ENCODE data around the gene ERC2. TPM values are rescaled to one million over a fixed set of nuclear protein-coding genes. Genes with fewer than 3 reads are reported as not detected.

The ERC2 gene
- total and polyA plus RNA-seq, 11 donors, result 0.16 to 3.8 (median 1.6) TPM

DNA sequence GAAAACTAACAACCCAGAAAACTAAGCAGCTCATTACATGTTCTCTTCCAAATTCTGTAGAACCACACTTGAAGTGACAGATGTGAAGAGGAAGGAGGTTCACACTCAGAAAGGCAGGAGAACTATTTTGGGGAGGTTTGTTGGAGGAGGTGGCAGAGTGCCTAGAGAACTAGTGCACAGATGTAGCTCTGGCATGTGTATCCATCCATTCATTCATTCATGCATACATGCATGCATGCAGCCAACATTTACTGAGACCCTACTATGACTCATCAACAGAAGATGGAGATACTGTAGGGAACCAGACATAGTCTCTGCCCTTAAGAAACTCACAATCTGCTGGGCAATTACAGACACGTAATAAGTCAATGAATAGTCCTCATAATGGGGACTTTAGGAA is 116.7 kb downstream of the ERC2 start:
- intact Hi-C loops (cut with DNase I), result loop anchor here in 1 of 10 donors (5.0 kb wide), 1 partner anchor 96 kb away; no protein-coding TSS in a partner anchor
- ATAC-seq, result no peak
- Histone ChIP-seq H3K27ac (no peak overlapping the region), H3K9me3 (no peaks in the 10 kb centered on the region), H3K4me1 (no peaks in the 10 kb centered on the region), H3K27me3 (no peaks in the 10 kb centered on the region), H3K4me3 (no peak overlapping the region), H3K36me3 (no peaks in the 10 kb centered on the region)
- no peak for TF ChIP-seq CTCF (IDR thresholded peaks at IDR 0.05)
- TF ChIP-seq POLR2A (IDR thresholded peaks at IDR 0.05), result no peak
- 63 to 91% (median 70%) methylated on average over 1 of the region's 1 CpG for WGBS, 4 donors
- DNase-seq, result no peak

- Histone ChIP-seq H3K36me3 (no peaks in the 10 kb centered on the region), H3K27ac (no peak overlapping the region), H3K4me1 (no peaks in the 10 kb centered on the region), H3K27me3 (peaks cover 0 to 5% (median 0%) of the 10 kb centered on the region in 9 donors), H3K9me3 (no peaks in the 10 kb centered on the region), H3K4me3 (no peak overlapping the region)
- TF ChIP-seq CTCF (IDR thresholded peaks at IDR 0.05) (peak in 6 of 12 donors; percentile 13 to 42 (median 17)), POLR2A (IDR thresholded peaks at IDR 0.05) (no peak)
- peak in 1 of 5 donors; percentile 10 for DNase-seq
- WGBS, 4 donors, result 33 to 75% (median 39%) methylated on average over 2 to 5 of the region's 5 CpGs
- intact Hi-C loops (cut with DNase I), result loop anchor here in 1 of 10 donors (10.0 kb wide), 1 partner anchor 97 kb away; no protein-coding TSS in a partner anchor
- ATAC-seq, result no peak
Measured at GRCh38 chr3:56347219-56347871, 120.9 kb downstream of the ERC2 start.

- H3K27ac ChIP-seq, result no peak overlapping the region
- no peak for ATAC-seq
- intact Hi-C loops (cut with DNase I), result loop anchor here in 5 of 10 donors (5.0 to 10.0 kb wide), 4 partner anchors 102 to 155 kb away; no protein-coding TSS in a partner anchor
- H3K4me1 ChIP-seq, result no peaks in the 10 kb centered on the region
- no peaks in the 10 kb centered on the region for H3K36me3 ChIP-seq
- H3K9me3 ChIP-seq, result no peaks in the 10 kb centered on the region
- TF ChIP-seq CTCF (IDR thresholded peaks at IDR 0.05) (no peak), POLR2A (IDR thresholded peaks at IDR 0.05) (no peak)
- H3K4me3 ChIP-seq, result no peak overlapping the region
- peaks cover 0 to 17% (median 0%) of the 10 kb centered on the region in 9 donors for H3K27me3 ChIP-seq
- WGBS, 4 donors, result 44 to 49% (median 48%) methylated on average over 2 of the region's 2 CpGs
- no peak for DNase-seq
Measured at GRCh38 chr3:56342475-56342874, 125.8 kb downstream of the ERC2 start.

- ATAC-seq, result no peak
- Histone ChIP-seq H3K27me3 (peaks cover 0 to 17% (median 0%) of the 10 kb centered on the region in 9 donors), H3K36me3 (no peaks in the 10 kb centered on the region), H3K4me1 (no peaks in the 10 kb centered on the region), H3K27ac (no peak overlapping the region), H3K9me3 (no peaks in the 10 kb centered on the region), H3K4me3 (no peak overlapping the region)
- WGBS, 4 donors, result 25 to 37% (median 31%) methylated on average over 4 of the region's 4 CpGs
- intact Hi-C loops (cut with DNase I), result loop anchor here in 8 of 10 donors (2.0 to 10.0 kb wide), 6 partner anchors 105 to 158 kb away; no protein-coding TSS in a partner anchor
- TF ChIP-seq CTCF (IDR thresholded peaks at IDR 0.05), result no peak
- no peak for TF ChIP-seq POLR2A (IDR thresholded peaks at IDR 0.05)
- DNase-seq, result no peak
Measured at GRCh38 chr3:56339671-56340070, 128.6 kb downstream of the ERC2 start.

Data from heart left ventricle (tissue), 16 donors.